ENCODE results near the gene NCOA6. TPM values are rescaled to one million over a fixed set of nuclear protein-coding genes. Genes with fewer than 3 reads are reported as not detected.

Gene NCOA6
- total RNA-seq, 2 experiments from 2014 or later = 15.7 to 17.2 TPM

DNA sequence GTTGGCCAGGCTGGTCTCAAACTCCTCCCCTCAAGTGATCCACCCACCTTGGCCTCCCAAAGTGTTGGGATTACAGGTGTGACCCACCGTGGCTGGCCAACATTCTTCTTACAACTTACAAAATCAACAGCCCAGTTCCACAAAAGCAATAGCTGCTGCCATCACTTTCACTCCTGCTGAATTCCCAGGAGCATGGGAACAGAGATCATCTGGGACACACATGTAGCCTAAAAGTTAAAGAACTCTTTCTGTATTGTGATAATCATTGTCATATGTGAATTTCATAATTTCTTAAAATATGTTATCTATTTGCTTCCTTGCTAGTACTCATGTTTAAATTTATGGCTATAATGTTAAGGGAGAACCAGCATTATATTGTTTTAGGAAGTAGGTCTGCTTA, 51.7 kb downstream of the NCOA6 start:
- Mint-ChIP-seq H3K4me1 (ENCODE audit: low read depth) (no peaks in the 10 kb centered on the region), H3K9me3 (no peaks in the 10 kb centered on the region), H3K27me3 (no peaks in the 10 kb centered on the region), H3K36me3 (ENCODE audit: low read depth) (peaks cover 14% of the 10 kb centered on the region), H3K27ac (no peak overlapping the region), H3K4me3 (no peak overlapping the region)
- no peak for DNase-seq
- ChIA-PET POLR2A (no interaction called here), CTCF (no interaction called here)
- intact Hi-C loops (cut with micrococcal nuclease) = no loop called here
- TF ChIP-seq, protein P1, sequence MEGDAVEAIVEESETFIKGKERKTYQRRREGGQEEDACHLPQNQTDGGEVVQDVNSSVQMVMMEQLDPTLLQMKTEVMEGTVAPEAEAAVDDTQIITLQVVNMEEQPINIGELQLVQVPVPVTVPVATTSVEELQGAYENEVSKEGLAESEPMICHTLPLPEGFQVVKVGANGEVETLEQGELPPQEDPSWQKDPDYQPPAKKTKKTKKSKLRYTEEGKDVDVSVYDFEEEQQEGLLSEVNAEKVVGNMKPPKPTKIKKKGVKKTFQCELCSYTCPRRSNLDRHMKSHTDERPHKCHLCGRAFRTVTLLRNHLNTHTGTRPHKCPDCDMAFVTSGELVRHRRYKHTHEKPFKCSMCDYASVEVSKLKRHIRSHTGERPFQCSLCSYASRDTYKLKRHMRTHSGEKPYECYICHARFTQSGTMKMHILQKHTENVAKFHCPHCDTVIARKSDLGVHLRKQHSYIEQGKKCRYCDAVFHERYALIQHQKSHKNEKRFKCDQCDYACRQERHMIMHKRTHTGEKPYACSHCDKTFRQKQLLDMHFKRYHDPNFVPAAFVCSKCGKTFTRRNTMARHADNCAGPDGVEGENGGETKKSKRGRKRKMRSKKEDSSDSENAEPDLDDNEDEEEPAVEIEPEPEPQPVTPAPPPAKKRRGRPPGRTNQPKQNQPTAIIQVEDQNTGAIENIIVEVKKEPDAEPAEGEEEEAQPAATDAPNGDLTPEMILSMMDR (IDR thresholded peaks at IDR 0.05) = no peak
- ATAC-seq = no peak

DNA sequence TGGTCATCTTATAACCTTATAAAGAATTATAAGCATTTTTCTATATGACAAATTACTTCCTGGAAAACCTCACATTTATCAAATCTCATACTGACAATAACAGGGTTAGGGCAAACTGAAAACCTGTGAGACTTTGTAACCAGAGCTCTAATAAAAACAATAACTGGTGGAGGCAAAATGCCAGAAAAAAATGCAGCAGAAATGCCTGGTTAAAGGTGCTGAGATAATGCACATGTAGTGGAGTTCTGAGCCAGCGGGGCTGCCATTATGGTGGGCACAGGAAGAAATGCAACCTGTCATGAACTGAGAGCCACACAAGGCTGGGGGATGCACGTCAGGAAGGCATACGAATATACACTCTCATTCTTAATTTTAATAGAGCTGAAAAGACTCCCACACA, 53.0 kb downstream of the NCOA6 start:
- Mint-ChIP-seq H3K27me3 (no peaks in the 10 kb centered on the region), H3K27ac (no peak overlapping the region), H3K4me3 (no peak overlapping the region), H3K36me3 (ENCODE audit: low read depth) (peaks cover 24% of the 10 kb centered on the region), H3K9me3 (no peaks in the 10 kb centered on the region), H3K4me1 (ENCODE audit: low read depth) (no peaks in the 10 kb centered on the region)
- ChIA-PET CTCF (interaction anchor here (1.3 kb wide), 1 partner anchor 460 kb away, joined by 6 read pairs; no protein-coding TSS in a partner anchor), POLR2A (no interaction called here)
- TF ChIP-seq, protein P1 (IDR thresholded peaks at IDR 0.05) = no peak
- no peak for DNase-seq
- ATAC-seq = no peak
- intact Hi-C loops (cut with micrococcal nuclease) = no loop called here

DNA sequence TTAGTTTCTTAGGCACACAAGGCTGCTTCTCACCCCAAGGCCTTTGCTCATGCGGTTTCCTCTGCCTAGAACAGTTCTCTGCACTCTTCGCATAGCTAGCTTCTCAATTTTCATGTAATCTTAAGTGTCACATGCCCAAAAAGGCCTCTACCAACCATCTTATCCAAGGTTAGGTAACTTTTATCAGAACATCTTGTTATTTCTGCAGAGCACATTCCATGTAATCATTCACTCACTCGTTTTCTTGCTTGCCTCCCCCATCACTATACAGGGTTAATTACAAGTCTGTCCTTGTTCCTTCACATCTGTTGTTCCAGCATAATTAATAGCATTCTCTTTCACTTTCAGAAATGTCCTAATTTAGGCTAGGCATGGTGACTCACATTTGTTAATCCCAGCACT, 53.8 kb downstream of the NCOA6 start:
- CTCF ChIA-PET = interaction anchor here (1.3 kb wide), 1 partner anchor 459 kb away, joined by 6 read pairs; no protein-coding TSS in a partner anchor
- TF ChIP-seq, protein P1 (IDR thresholded peaks at IDR 0.05) = no peak
- H3K36me3 Mint-ChIP-seq (ENCODE audit: low read depth) = peaks cover 27% of the 10 kb centered on the region
- no peaks in the 10 kb centered on the region for H3K27me3 Mint-ChIP-seq
- intact Hi-C loops (cut with micrococcal nuclease) = no loop called here
- ATAC-seq (no peak), DNase-seq (no peak)
- no peak overlapping the region for H3K4me3 Mint-ChIP-seq
- POLR2A ChIA-PET = no interaction called here
- no peak overlapping the region for H3K27ac Mint-ChIP-seq
- H3K9me3 Mint-ChIP-seq = no peaks in the 10 kb centered on the region
- H3K4me1 Mint-ChIP-seq (ENCODE audit: low read depth) = no peaks in the 10 kb centered on the region

DNA sequence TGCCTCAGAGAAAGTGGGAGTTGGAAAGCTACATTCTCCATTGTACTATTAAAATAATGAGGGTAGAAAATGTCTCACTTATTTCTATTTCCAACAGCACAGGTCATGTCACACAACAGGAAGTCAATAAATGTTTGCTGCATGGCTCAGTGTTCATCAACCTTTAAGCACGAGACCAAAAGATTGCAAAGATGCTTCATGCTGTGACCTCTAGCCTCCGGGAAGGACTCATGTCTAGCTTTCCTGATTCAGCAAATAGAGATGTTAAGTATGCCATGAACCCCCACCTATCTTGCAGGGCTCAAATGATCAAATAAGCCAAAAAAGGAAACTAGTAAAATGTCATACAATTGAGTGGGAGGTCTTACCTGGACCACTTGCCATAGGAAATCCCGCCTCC, 57.4 kb downstream of the NCOA6 start:
- Mint-ChIP-seq H3K9me3 (no peaks in the 10 kb centered on the region), H3K36me3 (ENCODE audit: low read depth) (peaks cover 23% of the 10 kb centered on the region), H3K4me1 (ENCODE audit: low read depth) (no peaks in the 10 kb centered on the region), H3K27me3 (no peaks in the 10 kb centered on the region), H3K4me3 (no peak overlapping the region), H3K27ac (no peak overlapping the region)
- ChIA-PET POLR2A (no interaction called here), CTCF (interaction anchor here (1.0 to 5.1 kb wide), 4 partner anchors 13 to 455 kb away, joined by 3 to 38 read pairs (median 20); no protein-coding TSS in a partner anchor)
- no peak for ATAC-seq
- intact Hi-C loops (cut with micrococcal nuclease) = no loop called here
- TF ChIP-seq, protein P1 (IDR thresholded peaks at IDR 0.05) = no peak
- no peak for DNase-seq

DNA sequence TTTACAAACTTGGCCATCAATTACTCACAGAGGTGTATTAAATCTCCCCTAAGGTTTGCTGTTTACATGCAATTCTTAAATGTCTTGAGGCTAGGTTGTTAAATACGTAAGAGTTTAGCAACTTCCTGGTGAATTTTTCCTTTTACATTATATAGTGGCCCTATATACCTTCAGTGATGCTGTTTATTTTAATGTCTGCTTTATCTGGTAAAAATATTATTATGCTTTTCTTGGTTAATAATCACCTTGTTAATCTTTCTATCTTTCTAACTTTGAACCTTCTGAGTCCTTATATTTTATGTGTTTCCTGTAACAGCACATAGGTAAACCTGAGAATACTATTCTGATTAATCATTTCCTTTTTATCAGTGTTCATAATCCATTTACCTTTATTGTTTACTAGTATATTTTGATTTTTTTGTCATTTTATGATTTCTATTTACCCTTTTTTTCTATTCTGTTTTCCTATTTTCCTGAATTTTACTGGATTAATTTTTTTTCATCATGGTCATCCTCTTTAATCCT, 63.4 kb downstream of the NCOA6 start:
- ChIA-PET CTCF (interaction anchor here (1.3 kb wide), 1 partner anchor 239 kb away, joined by 3 read pairs; no protein-coding TSS in a partner anchor), POLR2A (no interaction called here)
- DNase-seq (no peak), ATAC-seq (no peak)
- TF ChIP-seq, protein P1 (IDR thresholded peaks at IDR 0.05) = no peak
- H3K27ac Mint-ChIP-seq = no peak overlapping the region
- H3K27me3 Mint-ChIP-seq = no peaks in the 10 kb centered on the region
- intact Hi-C loops (cut with micrococcal nuclease) = no loop called here
- H3K9me3 Mint-ChIP-seq = no peaks in the 10 kb centered on the region
- no peaks in the 10 kb centered on the region for H3K4me1 Mint-ChIP-seq (ENCODE audit: low read depth)
- H3K4me3 Mint-ChIP-seq = no peak overlapping the region
- peaks cover 33% of the 10 kb centered on the region for H3K36me3 Mint-ChIP-seq (ENCODE audit: low read depth)

Data from activated CD8-positive, alpha-beta T cell treated with anti-CD3 and anti-CD28 coated beads for 36 hours (primary cell).